Islet of Langerhans (tissue), 1 donor: ENCODE results near the gene CHKA.

ENCODE experiments used
- FAIRE-seq: peaks from one replicate; lab custom pipeline; 2011; peaks lifted over from hg19 to GRCh38; lab: Jason Lieb, UNC

Gene CHKA

GRCh38 chr11:68121067-68121899 is at the start of gene CHKA:
Gene CHKA, minus strand, starts transcription at chr11:68121388. Its CDS starts 211 bp downstream, at chr11:68121177.
- no peak for FAIRE-seq

- FAIRE-seq = no peak
These were observed 48.3 kb upstream of the CHKA start for GRCh38 chr11:68169442-68169841.

DNA sequence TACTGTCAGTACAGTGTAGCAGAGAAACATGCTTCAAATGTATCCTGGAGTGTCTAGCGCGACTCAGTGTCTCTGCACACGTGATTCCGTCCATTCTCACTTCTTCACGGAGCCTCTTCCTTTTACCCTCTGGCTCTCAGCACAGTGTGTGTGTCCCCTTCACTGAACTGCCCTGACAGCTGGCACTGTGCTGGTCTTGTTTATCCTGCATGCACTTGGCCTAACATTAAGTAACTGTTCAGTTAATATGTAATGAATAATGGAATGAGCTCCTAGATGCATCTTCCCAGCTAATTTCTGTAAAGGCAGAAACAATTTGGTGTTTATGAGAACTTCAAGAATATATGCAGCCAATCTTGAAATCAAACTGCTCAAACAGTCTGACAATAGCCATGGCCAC is 47.5 kb upstream of the CHKA start:
- FAIRE-seq = no peak

DNA sequence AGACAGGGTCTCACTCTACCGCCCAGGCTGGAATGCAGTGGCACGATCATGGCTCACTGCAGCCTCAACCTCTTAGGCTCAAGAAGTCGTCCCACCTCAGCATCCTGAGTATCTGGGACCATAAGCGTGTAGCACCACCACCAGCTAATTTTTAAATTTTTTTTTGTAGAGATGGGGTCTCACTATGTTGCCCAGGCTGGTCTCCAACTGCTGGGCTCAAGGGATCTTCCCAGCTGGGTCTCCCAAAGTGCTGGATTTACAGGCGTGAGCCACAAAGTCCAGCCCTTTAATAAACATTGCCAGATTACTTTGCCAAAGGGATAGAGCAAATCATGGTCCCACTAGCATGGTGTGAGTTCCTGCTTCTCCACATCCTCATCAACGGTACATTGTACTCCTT is 46.3 kb upstream of the CHKA start:
- FAIRE-seq = no peak

DNA sequence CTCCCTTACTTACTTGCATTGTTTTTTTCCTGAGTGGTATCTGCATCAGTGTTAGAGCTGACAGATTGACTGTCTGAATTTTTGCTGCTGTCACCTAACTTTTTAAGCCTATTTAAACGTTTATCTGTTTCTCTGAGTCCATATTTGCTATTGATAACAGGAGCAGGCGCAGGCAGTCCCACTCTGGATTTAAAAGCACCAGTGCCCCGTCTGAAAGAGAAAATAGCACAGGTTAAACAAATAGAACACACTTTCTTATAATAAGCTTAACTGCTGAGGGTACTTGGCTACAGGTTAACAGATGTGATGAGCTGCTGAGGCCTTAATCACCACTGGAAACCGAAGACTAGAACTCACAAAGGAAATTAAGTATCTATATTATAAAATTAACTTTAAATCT is 45.8 kb upstream of the CHKA start:
- FAIRE-seq = no peak

DNA sequence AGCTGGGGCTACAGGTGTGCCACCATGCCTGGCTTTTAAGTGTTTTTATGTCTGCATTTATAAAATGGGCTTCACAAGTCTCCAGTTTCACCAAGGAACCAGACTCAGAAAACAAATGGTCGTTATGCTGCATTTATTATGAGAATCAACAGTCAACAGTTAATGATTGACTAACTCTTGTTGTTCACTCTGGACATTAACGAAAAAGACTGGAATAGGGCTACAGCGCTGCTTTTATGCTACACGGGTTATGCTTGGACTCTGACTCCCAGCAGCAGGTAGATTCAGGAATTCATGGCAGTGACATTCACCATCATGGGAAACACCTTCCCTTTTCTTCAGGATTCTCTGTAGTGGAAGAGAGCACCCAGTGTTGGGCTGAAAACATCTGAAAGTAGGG is 44.4 kb upstream of the CHKA start:
- FAIRE-seq = no peak

DNA sequence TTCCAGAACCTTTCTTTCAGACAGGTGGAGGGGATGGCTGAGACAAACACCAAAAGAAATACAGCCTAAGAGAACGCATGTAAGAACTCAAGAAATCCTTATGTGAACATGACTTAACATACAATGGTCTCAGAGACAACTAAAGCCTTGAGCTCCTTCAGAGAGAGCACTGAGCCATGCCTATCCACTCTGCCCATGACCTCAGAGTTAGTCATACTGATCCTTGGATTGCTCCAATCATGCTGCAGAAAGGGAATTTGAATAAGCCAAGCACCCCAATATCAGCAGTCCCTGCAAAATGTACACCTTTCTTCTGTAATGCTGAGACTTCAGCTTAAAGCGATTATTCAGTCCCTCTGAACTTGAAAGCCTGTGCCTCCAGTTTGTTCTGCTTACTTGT is 43.2 kb upstream of the CHKA start:
- FAIRE-seq = no peak

GRCh38 chr11:68163691-68164090 is 42.5 kb upstream of the CHKA start:
- FAIRE-seq = no peak

GRCh38 chr11:68160100-68160695 is 39.0 kb upstream of the CHKA start:
- no peak for FAIRE-seq

GRCh38 chr11:68159665-68160064 is 38.5 kb upstream of the CHKA start:
- no peak for FAIRE-seq

DNA sequence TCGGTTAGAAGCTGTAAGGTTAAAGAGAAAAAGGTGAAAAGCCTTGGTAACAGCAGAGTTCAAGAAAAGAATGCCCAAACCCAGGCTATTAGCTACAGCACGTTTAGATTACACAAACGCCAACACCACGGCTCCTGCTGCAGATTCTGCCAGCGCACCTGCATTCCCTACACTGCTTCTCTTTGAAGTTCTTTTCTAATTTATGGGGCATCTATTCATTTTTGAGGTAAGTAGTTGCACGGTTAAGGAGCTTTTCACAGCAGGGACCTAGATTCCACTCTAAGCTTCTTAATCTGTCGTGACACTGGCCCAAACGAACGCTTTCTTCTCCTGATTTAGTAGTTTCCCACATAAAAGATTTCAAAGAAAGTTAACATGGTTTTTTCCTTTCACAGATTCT is 38.0 kb upstream of the CHKA start:
- no peak for FAIRE-seq

DNA sequence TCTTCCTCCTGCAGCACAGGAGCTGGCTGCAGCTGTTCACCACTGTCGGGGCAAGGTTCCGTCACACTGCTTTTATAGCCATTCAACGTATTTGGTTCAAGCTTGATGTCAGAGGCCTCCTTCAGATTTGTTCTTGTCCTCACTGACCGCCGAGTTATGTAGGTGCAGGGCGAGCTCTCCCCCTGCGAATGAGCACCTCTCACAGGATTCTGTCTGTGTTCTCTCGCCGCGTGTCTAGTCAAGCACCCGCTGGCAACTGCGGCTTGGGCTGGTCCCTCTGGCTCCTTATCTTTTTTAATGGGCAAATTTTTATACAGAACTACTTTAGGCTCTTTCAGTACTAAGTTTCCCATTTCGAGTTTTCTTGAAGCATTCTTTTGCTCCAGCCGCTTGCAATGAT is 37.4 kb upstream of the CHKA start:
- no peak for FAIRE-seq

DNA sequence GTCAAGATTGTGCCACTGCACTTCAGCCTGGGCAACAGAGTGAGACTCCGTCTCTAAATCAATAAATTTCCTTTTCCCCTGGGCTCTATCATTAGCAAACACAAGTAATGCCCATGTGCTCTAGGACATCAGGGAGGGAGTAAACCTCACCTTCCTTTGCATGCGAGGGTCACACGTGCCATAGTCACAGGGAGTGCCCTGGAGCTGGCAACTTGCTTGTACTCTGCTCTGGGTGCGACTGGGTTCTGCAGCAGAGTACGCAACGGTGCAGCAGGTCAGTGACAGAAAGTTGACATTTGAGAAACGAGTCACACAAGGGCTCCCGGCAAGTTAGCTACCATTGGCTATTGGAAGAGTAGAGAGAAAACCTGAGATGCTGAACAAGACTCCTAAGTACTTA is 32.6 kb upstream of the CHKA start:
- no peak for FAIRE-seq

DNA sequence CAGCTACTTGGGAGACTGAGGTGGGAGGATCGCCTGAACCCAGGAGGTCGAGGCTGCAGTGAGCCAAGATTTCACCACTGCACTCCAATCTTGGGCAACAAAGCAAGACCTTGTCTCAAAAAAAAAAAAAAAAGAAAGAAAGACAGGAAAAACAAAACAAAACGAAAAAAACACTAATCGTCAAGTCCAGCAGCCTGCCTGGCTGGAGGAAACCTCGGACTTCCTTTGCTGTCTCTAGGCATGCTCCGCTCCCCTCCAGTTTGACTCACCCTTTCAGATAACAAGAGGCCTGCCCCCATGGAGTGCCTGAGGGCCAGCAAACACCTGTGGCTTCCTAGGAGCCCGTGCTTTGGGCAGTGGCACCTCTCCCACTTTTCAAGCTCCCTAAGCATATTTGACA is 28.8 kb upstream of the CHKA start:
- no peak for FAIRE-seq

GRCh38 chr11:68149417-68149816 is 28.2 kb upstream of the CHKA start:
- no peak for FAIRE-seq

DNA sequence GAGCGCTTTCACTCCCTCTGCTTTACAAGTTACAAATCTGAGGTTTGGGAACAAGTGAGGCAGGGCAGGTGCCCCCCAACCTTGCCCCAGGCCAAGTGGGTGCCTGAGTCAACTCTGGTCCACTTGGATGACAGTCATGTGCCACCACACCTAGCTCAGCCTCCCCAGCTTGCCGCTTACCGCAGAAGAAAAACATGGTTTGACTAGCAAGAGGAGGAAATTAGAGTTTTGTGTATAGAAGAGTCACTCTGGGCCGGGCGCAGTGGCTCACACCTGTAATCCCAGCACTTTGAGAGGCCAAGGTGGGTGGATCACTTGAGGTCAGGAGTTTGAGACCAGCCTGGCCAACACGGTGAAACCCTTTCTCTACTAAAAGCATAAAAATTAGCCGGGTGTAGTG is 27.7 kb upstream of the CHKA start:
- no peak for FAIRE-seq

- no peak for FAIRE-seq
These were observed 27.1 kb upstream of the CHKA start for GRCh38 chr11:68148071-68148805.

DNA sequence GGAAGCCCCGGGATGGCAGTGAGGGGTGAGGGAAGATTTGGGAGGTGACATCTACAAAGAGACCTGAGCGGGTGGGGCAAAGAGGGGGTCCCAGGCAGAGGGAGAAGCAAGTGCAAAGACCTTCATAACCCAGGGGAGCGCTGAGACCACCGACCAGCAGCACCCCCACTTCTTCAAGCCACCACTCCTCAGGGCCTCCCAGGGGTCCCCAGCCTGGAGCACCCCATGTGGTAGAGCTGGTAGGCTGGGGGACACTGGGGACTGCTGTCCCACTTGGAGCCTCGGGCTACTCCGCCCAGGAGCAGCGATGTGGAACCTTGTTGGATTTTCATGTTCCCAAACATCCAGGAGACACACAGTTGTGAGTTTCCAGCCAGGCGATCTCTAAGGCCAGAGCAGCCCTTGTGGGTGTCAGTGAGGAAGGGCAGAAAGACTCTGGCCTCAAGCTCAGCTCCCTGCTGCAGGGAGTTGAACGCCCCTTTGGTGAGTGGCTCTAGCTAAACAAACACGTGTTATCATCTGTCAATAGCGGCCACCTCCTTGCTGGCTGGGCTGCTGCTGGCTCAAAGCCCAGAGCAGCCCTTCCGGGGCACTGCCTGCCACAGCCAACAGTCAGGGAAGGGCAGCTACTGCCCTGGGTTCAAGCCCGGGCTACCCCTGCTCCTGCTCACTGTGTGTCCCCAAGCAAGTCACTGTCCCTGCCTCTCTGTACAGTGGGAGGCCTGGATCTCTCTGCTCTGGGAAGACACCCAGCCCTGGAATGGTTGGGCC is 25.7 kb upstream of the CHKA start:
- no peak for FAIRE-seq

- FAIRE-seq = no peak
These were observed 24.9 kb upstream of the CHKA start for GRCh38 chr11:68146010-68146540.

- no peak for FAIRE-seq
These were observed 24.1 kb upstream of the CHKA start for GRCh38 chr11:68145120-68145866.

DNA sequence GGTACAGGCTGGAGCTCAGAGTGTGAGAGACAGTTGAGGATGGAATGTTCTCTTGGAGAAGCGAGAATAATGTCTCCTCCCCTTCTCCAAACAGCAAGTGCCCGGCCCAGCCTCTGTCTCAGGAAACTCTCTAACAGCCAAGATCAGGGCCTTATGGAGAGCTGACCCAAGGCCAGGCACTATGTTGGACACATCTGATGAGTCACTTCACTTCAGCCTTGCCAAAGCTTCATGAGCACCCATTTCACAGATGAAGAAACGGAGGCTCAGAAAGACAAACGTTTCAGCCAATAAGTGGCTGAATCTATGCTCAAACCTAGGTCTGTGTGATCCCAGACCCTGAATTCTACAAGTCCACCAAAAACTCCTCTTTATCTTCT is 22.1 kb upstream of the CHKA start:
- no peak for FAIRE-seq
